HG03520 (cell line): Measurements from ENCODE around the gene IL1F10.

Experiments used
- ATAC-seq: cut with Tn5 transposase; IDR thresholded peaks from one replicate; pipeline ENCODE4 v1.9.1; 2021; ENCODE audit warnings: mild to moderate bottlenecking, moderate library complexity; ENCODE audit not compliant: unreplicated experiment

Gene IL1F10

GRCh38 chr2:113111823-113112287 lies 44.1 kb downstream of the IL1F10 start:
- no peak for ATAC-seq

GRCh38 chr2:113112441-113112840 lies 44.7 kb downstream of the IL1F10 start:
- ATAC-seq, result no peak

GRCh38 chr2:113112871-113113270 lies 45.1 kb downstream of the IL1F10 start:
- ATAC-seq, result no peak

GRCh38 chr2:113113807-113114206 lies 46.0 kb downstream of the IL1F10 start:
- ATAC-seq, result no peak

- ATAC-seq, result no peak
These were observed 46.6 kb downstream of the IL1F10 start for GRCh38 chr2:113114224-113114945.

GRCh38 chr2:113114996-113115395 lies 47.2 kb downstream of the IL1F10 start:
- no peak for ATAC-seq

GRCh38 chr2:113116100-113116958 lies 48.6 kb downstream of the IL1F10 start:
- ATAC-seq, result no peak

- ATAC-seq, result no peak
These were observed 49.9 kb downstream of the IL1F10 start for GRCh38 chr2:113117541-113118262.

GRCh38 chr2:113118263-113118657 lies 50.5 kb downstream of the IL1F10 start:
- no peak for ATAC-seq

GRCh38 chr2:113119111-113119510 lies 51.3 kb downstream of the IL1F10 start:
- ATAC-seq, result no peak

- ATAC-seq, result no peak
These were observed 53.1 kb downstream of the IL1F10 start for GRCh38 chr2:113120861-113121260.

- no peak for ATAC-seq
These were observed 54.6 kb downstream of the IL1F10 start for GRCh38 chr2:113122364-113122763.

- no peak for ATAC-seq
These were observed 56.0 kb downstream of the IL1F10 start for GRCh38 chr2:113123726-113124125.

- no peak for ATAC-seq
These were observed 56.6 kb downstream of the IL1F10 start for GRCh38 chr2:113124181-113124961.
